H9 (cell line): ENCODE results near the gene SEPHS1. TPM values are rescaled to one million over a fixed set of nuclear protein-coding genes. Genes with fewer than 3 reads are reported as not detected.

Source experiments
- DNase-seq: peaks from one replicate; pipeline ENCODE4 v3.0.0-alpha.2; 2017
- H2AFZ ChIP-seq: one replicate; pipeline ENCODE4 v1.6.1; 2013; ENCODE audit warnings: mild to moderate bottlenecking, low read length, control low read depth, moderate library complexity
- H2AK5ac ChIP-seq: 2 replicates; pipeline ENCODE4 v1.6.1; 2013; ENCODE audit warnings: low read length, control low read depth, mixed read lengths; ENCODE audit not compliant: insufficient read length
- H2BK120ac ChIP-seq: one replicate; pipeline ENCODE4 v1.6.1; 2013; ENCODE audit warnings: low read depth, mild to moderate bottlenecking, low read length, control low read depth, inconsistent platforms; ENCODE audit not compliant: poor library complexity, severe bottlenecking
- H2BK12ac ChIP-seq: 2 replicates; pipeline ENCODE4 v1.6.1; 2013; ENCODE audit warnings: low read length, control low read depth, mixed read lengths, low read depth; ENCODE audit not compliant: insufficient read length
- H2BK15ac ChIP-seq: 2 replicates; pipeline ENCODE4 v1.6.1; 2013; ENCODE audit warnings: low read depth, low read length, control low read depth
- H2BK20ac ChIP-seq: one replicate; pipeline ENCODE4 v1.6.1; 2013; ENCODE audit warnings: low read depth, mild to moderate bottlenecking, low read length, control low read depth, inconsistent platforms; ENCODE audit not compliant: poor library complexity, severe bottlenecking
- H2BK5ac ChIP-seq: 2 replicates; pipeline ENCODE4 v1.6.1; 2013; ENCODE audit warnings: low read length, control low read depth, mixed read lengths; ENCODE audit not compliant: insufficient read length
- H3K14ac ChIP-seq: 2 replicates; pipeline ENCODE4 v1.6.1; 2013; ENCODE audit warnings: low read length, control low read depth; ENCODE audit not compliant: insufficient read depth
- H3K18ac ChIP-seq: 2 replicates; pipeline ENCODE4 v1.6.1; 2013; ENCODE audit warnings: low read depth, mild to moderate bottlenecking, mixed read lengths, low read length, control low read depth; ENCODE audit not compliant: insufficient read length
- H3K23ac ChIP-seq: 2 replicates; pipeline ENCODE4 v1.6.1; 2013; ENCODE audit warnings: low read length, control low read depth, mixed read lengths, low read depth; ENCODE audit not compliant: insufficient read length
- H3K23me2 ChIP-seq: 2 replicates; pipeline ENCODE4 v1.6.1; 2013; ENCODE audit warnings: low read depth, mild to moderate bottlenecking, mixed read lengths, low read length, control low read depth; ENCODE audit not compliant: insufficient read length, poor library complexity, severe bottlenecking
- H3K27ac ChIP-seq: 2 replicates; pipeline ENCODE4 v1.5.1; 2013; ENCODE audit warnings: low read length, control low read depth, mixed read lengths, low read depth; ENCODE audit not compliant: insufficient read length
- H3K27me3 ChIP-seq: 2 replicates; pipeline ENCODE4 v1.6.1; 2013; ENCODE audit warnings: low read length, control low read depth, inconsistent platforms; ENCODE audit not compliant: insufficient read depth
- H3K4ac ChIP-seq: 2 replicates; pipeline ENCODE4 v1.6.1; 2013; ENCODE audit warnings: low read depth, mild to moderate bottlenecking, control low read depth, inconsistent platforms, low read length, moderate library complexity
- H3K4me1 ChIP-seq: 2 replicates; pipeline ENCODE4 v1.6.1; 2013; ENCODE audit warnings: low read length, control low read depth, inconsistent platforms; ENCODE audit not compliant: insufficient read depth
- H3K4me2 ChIP-seq: 2 replicates; pipeline ENCODE4 v1.6.1; 2013; ENCODE audit warnings: low read length, control low read depth, mixed read lengths; ENCODE audit not compliant: insufficient read length, insufficient read depth
- H3K56ac ChIP-seq: 2 replicates; pipeline ENCODE4 v1.6.1; 2013; ENCODE audit warnings: low read depth, mild to moderate bottlenecking, mixed read lengths, low read length, control low read depth; ENCODE audit not compliant: insufficient read length
- H3K79me1 ChIP-seq: 2 replicates; pipeline ENCODE4 v1.6.1; 2013; ENCODE audit warnings: low read depth, mild to moderate bottlenecking, moderate library complexity, low read length, control low read depth, inconsistent platforms; ENCODE audit not compliant: insufficient read depth, poor library complexity, severe bottlenecking
- H3K79me2 ChIP-seq: 2 replicates; pipeline ENCODE4 v1.6.1; 2013; ENCODE audit warnings: low read length, control low read depth, inconsistent platforms; ENCODE audit not compliant: insufficient read depth
- H3K9ac ChIP-seq: 2 replicates; pipeline ENCODE4 v1.6.1; 2013; ENCODE audit warnings: low read length, control low read depth, mixed read lengths; ENCODE audit not compliant: insufficient read length; ENCODE audit errors: extremely low read depth
- H3K9me3 ChIP-seq: one replicate; pipeline ENCODE4 v1.6.1; 2013; ENCODE audit warnings: low read depth, low read length, inconsistent platforms; ENCODE audit not compliant: control insufficient read depth
- H3T11ph ChIP-seq: one replicate; pipeline ENCODE4 v1.6.1; 2013; ENCODE audit warnings: mild to moderate bottlenecking, low read length, control low read depth, inconsistent platforms
- H4K20me1 ChIP-seq: one replicate; pipeline ENCODE4 v1.6.1; 2013; ENCODE audit not compliant: control insufficient read depth, insufficient read length, insufficient read depth
- H4K5ac ChIP-seq: 2 replicates; pipeline ENCODE4 v1.6.1; 2013; ENCODE audit warnings: low read depth, mild to moderate bottlenecking, mixed read lengths, low read length, control low read depth; ENCODE audit not compliant: insufficient read length
- H4K8ac ChIP-seq: replicated peaks from 2 replicates; pipeline ENCODE4 v1.6.1; 2013; ENCODE audit warnings: low read length, control low read depth, mixed read lengths, low read depth; ENCODE audit not compliant: insufficient read length
- H4K91ac ChIP-seq: 2 replicates; pipeline ENCODE4 v1.6.1; 2013; ENCODE audit warnings: low read depth, mild to moderate bottlenecking, moderate library complexity, mixed read lengths, low read length, control low read depth; ENCODE audit not compliant: insufficient read length
- H3K27ac Mint-ChIP-seq, 3 experiments: 2 replicates in 2 of 3; 3 replicates in 1 of 3; pipeline ENCODE4 v1.8.0; 2020 to 2021; ENCODE audit warnings: mixed read lengths in 3 of 3, mild to moderate bottlenecking in 1 of 3, moderate library complexity in 1 of 3
- H3K27me3 Mint-ChIP-seq: 2 replicates; pipeline ENCODE4 v1.8.0; 2021; ENCODE audit warnings: low read depth, mild to moderate bottlenecking, moderate library complexity, mixed read lengths
- H3K36me3 Mint-ChIP-seq, 3 experiments: 2 replicates in 2 of 3; 3 replicates in 1 of 3; pipeline ENCODE4 v1.8.0; 2020 to 2021; ENCODE audit warnings: low read depth in 3 of 3, mixed read lengths in 3 of 3; ENCODE audit not compliant: insufficient read depth in 1 of 3
- H3K4me1 Mint-ChIP-seq, 2 experiments: 2 replicates each; pipeline ENCODE4 v1.8.0; 2020; ENCODE audit warnings: mixed read lengths in 2 of 2
- H3K4me3 Mint-ChIP-seq, 2 experiments: 2 replicates in 1 of 2; 3 replicates in 1 of 2; pipeline ENCODE4 v1.8.0; 2020 to 2021; ENCODE audit warnings: mild to moderate bottlenecking in 2 of 2, mixed read lengths in 2 of 2, moderate library complexity in 1 of 2
- H3K9me3 Mint-ChIP-seq, 2 experiments: 2 replicates in 1 of 2; 3 replicates in 1 of 2; pipeline ENCODE4 v1.8.0; 2020; ENCODE audit warnings: mild to moderate bottlenecking in 2 of 2, mixed read lengths in 2 of 2, moderate library complexity in 1 of 2
- CTCF ChIP-seq: fragments of 200-600 bp; sonication (generic); conservative IDR thresholded peaks from 3 replicates; pipeline ENCODE4 v1.8.0; 2021; ENCODE audit warnings: antibody characterized with exemption, mild to moderate bottlenecking
- WGBS: extraction: QIAGEN DNeasy Blood & Tissue Kit; methylation state at CpG from one replicate; pipeline ENCODE4 v1.1.7; 2013; ENCODE audit warnings: missing lambda C conversion rate, low lambda C conversion rate, mixed read lengths; ENCODE audit not compliant: insufficient read length; ENCODE audit errors: extremely low coverage; 5-methylcytosine and 5-hydroxymethylcytosine counted together
- total RNA-seq: library from RNA; stranded (reverse); gene quantifications from 2 replicates; pipeline ENCODE4 v1.2.1, GENCODE V29; 2021

The SEPHS1 gene
- total RNA-seq, 1 experiment from 2014 or later = 366 TPM

- DNase-seq = no peak
- peaks cover 8% of the 10 kb centered on the region for H3K23me2 ChIP-seq
- H2AK5ac ChIP-seq = no peak overlapping the region
- TF ChIP-seq CTCF = no peak
- H3K4me2 ChIP-seq = no peak overlapping the region
- H3K9ac ChIP-seq = no peak overlapping the region
- Mint-ChIP-seq H3K4me1 (peaks cover 20 to 25% of the 10 kb centered on the region in 2 experiments), H3K36me3 (no peaks in the 10 kb centered on the region), H3K4me3 (no peak overlapping the region; a peak in 1 of 5 replicates), H3K27me3 (peaks cover 42% of the 10 kb centered on the region), H3K27ac (no peak overlapping the region; a peak in 1 of 7 replicates), H3K9me3 (no peaks in the 10 kb centered on the region)
- H3K79me1 ChIP-seq = no peaks in the 10 kb centered on the region
- no peak overlapping the region for H2BK12ac ChIP-seq
- H3K4ac ChIP-seq = no peak overlapping the region
- no peak overlapping the region for H3K18ac ChIP-seq
- H4K20me1 ChIP-seq = no peaks in the 10 kb centered on the region
- H3K9me3 ChIP-seq = no peaks in the 10 kb centered on the region
- H3T11ph ChIP-seq = no peak overlapping the region
- peaks cover 2% of the 10 kb centered on the region; the same call in 1 of the 2 replicates for H3K4me1 ChIP-seq
- H4K91ac ChIP-seq = no peak overlapping the region
- H3K56ac ChIP-seq = no peak overlapping the region
- H3K27ac ChIP-seq = no peak overlapping the region
- H3K23ac ChIP-seq = no peak overlapping the region
- no peak overlapping the region for H2AFZ ChIP-seq
- H2BK120ac ChIP-seq = no peak overlapping the region
- H3K27me3 ChIP-seq = peaks cover 4% of the 10 kb centered on the region; the same call in 1 of the 2 replicates
- no peak overlapping the region for H2BK20ac ChIP-seq
- H2BK15ac ChIP-seq = no peak overlapping the region
- no peak overlapping the region for H4K5ac ChIP-seq
- H2BK5ac ChIP-seq = no peak overlapping the region
- H3K79me2 ChIP-seq = no peaks in the 10 kb centered on the region
- no CpG with 5 or more reads among the region's 7 CpGs for WGBS
- H4K8ac ChIP-seq = no peak overlapping the region
- no peak overlapping the region for H3K14ac ChIP-seq
These were observed 37.9 kb upstream of the SEPHS1 start for GRCh38 chr10:13386021-13386420.
